ENCODE measurements around the gene STARD13.

STARD13 gene

DNA sequence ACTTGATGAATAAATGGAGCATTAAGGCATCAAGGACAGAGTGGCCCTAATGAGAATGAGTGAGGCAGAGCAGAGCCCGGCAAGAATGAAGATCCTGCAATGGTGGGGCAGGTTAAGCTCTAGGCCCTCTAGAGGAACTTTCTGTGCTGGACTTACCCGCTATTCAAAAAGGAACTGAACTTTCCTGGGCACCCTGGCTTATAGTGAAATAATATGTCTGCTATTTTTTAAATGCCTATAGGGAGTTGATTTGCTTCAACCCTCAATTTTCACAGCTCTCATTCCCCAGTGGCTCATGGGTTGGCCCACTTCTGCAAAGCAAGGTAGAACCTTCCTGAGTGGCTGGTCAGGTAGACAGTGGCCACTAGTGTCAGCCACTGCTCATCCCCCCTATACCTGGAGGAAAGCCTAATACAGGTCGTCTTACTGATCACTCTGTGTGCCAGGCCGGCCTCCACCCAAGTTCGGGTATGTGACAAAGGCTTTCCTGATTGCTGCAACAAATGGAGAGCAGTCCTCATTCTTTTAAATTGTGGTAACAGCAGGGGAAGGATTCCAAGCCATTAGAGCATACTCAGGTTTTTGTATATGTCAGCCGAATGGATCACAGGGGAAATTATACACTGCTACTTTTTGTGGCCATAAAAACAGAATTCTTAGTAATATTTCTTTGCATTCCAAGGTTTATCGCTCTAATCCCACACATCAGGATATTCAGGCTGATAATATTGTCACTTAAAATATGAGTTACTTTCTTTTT is 166.4 kb downstream of the STARD13 start:
- DNase-seq (ENCODE audit: low read depth in 2 of 2) = no peak

GRCh38 chr13:33116321-33117010 is 169.1 kb downstream of the STARD13 start:
- no peak for DNase-seq (ENCODE audit: low read depth in 2 of 2)

DNA sequence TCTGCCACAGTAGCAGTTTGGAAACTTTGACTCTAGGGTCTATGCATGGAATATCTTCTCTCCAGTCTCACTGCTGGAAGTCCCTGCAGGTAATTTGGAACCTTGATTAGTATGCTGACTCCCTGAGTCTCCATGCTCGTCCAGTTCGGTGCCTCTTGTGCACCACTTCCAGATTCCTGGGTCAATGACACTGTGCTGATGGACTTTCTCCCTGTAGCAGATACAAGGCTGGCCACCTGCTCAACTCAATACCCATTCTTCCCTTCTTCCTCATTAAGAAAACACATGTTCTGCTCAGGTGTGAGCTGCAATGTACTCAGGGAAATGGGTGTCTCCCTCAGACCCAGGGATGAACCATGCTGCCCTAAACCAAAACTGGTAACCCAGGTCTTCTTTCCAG is 170.3 kb downstream of the STARD13 start:
- no peak for DNase-seq (ENCODE audit: low read depth in 2 of 2)

DNA sequence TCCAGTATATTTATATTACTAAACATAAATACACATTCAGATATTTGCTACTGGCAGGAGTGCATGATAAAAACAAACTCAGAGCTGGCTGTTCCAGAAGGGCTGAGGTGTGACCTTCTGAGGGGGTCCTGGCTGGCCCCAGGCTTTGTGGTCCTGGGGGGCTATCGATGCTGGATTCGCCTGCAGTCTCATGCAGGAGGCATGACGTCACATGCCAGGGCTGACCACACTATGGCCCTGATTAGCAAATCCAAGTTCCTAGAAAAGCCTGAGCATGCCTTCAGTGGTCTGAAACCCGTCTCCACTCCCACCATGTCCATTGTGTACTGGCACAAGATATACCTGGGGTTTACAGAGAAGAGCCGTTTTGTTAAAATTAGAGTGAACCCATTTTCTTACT is 171.4 kb downstream of the STARD13 start:
- no peak for DNase-seq (ENCODE audit: low read depth in 2 of 2)

DNA sequence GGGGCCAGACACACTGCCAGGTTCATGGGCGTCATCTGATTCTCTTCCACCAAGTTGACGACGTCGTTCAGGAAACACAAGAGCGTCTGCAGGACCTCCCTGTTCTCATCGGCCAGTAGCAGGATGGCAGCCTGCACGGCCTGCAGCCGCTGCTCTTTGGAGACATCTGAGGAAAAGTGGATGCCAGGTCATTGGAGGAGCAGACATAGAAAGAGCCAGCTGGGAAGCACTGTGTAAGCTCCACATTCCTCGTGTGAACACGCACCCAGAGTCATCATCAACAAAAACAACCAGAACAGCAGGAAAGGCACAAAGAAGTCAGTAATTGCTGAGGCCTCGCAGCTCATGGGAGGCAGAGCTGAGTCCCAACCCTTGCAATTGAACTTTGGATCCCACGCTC is 172.8 kb downstream of the STARD13 start:
- no peak for DNase-seq (ENCODE audit: low read depth in 2 of 2)

DNA sequence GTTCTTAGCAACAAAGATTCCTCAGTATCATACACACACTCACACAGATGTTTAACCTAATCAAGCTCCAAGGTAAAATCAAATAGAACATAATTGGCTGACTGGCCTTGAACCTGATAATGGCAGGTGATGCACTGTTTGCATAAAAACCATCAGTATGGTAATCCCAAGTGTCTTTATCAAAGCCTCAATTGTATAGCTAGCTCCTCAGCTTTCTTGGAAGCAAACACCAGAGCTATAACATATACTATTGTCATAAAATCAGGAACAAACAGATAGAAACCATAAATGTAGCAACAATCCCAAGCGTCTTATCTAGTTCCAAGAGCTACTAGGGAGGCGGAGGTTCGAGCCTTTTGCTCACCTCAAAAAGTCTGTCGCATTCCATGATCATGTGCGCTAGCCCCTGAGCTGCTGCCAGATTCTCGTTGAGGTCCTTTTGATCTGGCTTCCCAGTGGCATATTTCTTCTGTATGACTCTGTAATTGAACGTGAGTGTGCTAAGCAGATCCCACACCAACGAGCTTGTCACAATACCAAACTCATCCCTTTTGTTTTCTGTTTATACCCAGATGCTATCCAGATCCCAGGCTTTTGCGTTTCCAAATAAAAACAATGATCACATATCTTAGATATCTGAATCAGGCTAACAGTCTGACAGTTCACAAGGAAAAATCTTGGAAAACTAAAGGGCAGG is 174.0 kb downstream of the STARD13 start:
- no peak for DNase-seq (ENCODE audit: low read depth in 2 of 2)

DNA sequence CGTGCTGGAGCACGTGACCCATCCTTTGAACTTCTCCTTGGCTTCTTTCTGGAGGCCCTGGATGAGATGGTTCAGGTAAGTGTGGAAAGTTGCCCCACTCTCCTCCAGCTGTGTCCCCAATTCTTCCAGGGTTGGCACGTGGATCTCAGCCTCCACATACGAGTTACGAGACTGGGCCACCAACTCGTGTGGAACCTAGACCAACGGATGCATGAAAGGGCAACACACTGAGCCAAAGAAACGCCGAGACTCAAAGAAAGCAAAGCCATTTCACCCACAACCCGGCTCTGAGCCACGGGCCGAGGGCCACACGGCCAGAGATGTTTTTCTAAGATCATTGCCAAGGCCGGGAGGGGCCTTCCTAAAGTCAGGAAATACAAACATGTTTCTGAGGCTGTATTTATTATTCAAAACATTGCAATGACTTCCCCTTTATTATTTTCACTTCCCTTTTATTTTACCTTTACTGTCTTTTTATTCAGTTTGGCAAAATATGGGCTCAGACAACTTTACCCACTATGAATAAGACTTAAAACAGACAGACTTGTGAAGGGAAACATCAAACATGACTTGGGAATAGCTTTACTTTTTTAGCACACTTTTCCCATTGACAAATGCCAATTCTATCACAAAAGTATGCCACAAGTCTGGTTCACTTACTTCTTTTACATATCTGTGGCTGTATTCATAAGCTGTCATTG is 174.7 kb downstream of the STARD13 start:
- DNase-seq (ENCODE audit: low read depth in 2 of 2) = no peak

- no peak for DNase-seq (ENCODE audit: low read depth in 2 of 2)
These were observed 175.2 kb downstream of the STARD13 start for GRCh38 chr13:33110386-33110712.

DNA sequence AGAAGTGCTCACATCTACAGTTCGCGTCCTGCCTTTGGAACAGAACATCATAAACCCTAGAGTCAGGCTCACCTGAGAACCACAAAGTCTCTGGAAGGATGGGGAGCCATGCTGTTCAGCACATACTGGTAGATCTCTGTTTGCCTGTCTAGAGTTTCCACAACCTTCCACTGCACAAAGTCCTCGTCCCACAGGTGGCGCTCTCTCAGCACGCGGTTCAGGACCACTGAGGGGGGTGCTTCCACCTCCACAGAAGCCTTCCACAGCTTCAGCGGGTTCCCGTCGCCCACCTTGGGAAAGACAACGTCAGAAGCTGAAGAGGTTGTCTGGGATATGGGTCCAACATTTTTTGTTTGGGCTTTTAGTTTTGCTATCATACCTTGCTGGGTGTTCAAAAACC is 175.8 kb downstream of the STARD13 start:
- DNase-seq (ENCODE audit: low read depth in 2 of 2) = no peak

GRCh38 chr13:33109271-33109697 is 176.3 kb downstream of the STARD13 start:
- DNase-seq (ENCODE audit: low read depth in 2 of 2) = no peak

DNA sequence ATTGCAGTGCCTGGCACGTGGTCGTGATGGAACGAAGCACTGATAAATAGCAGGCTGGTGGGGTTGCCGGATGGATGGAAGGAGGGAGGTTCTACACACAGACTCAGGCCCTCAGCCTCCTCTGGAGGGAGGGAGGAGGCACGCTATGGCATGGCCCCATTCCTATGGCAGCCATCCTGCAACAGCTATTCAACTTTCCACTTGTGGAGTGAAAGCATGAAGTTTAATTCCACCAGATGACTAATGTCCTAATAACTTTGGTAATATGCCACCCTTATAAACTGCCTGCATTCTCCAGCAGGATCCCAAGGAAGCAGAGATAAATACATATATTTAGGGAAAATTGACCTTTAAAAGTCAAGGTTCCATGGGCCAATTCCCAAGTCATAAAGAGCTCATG is 176.9 kb downstream of the STARD13 start:
- no peak for DNase-seq (ENCODE audit: low read depth in 2 of 2)

DNA sequence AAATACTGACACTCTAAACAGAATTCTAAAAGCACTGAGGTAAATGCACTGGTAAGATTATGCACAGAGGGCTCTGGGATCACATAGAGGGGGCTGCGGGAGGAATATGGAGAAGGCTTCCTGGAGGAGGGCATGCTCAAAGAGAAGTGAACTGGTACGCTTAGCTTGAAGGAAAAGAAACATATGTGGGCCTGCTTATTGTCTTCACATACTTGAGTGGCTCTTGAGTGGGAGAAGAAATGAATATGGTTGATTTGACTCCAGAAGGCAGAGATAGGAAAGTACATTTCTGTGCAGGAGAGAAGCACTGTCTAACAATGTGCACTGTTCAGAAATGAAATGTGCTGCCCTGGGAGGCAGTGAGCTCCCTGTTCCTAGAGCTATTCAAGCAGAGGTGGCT is 178.2 kb downstream of the STARD13 start:
- DNase-seq (ENCODE audit: low read depth in 2 of 2) = no peak

GRCh38 chr13:33106656-33107360 is 178.7 kb downstream of the STARD13 start:
- no peak for DNase-seq (ENCODE audit: low read depth in 2 of 2)

DNA sequence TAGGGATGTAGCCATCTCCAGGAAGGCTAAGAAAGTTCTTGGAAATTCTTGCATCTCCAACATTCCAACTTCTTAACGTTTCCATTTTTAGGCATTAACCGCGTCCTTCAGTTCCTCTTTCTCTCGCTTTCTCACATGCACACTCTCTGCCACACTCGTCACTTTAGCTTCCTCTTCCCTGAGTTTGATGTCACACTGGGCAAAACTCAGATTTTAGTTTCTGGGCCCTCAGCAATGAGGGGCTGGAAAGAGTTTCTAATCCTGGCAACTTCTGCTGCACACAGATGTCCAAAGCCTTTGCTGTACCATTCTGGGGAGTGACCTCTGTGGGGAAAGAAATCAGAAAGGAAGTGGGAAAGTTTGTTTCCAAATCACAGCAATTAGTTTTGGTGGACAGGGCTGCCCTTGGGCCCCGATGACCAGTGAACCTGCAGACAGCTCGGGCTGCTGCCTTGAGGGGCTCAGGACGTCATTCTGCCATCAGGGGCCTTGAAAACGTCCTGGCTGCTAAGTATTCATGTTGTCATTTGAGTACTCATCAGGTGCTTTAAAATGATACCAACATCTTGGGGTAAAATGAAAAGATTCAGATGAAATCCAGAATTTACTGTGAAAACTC is 180.1 kb downstream of the STARD13 start:
- no peak for DNase-seq (ENCODE audit: low read depth in 2 of 2)

- no peak for DNase-seq (ENCODE audit: low read depth in 2 of 2)
These were observed 182.1 kb downstream of the STARD13 start for GRCh38 chr13:33103457-33103856.

DNA sequence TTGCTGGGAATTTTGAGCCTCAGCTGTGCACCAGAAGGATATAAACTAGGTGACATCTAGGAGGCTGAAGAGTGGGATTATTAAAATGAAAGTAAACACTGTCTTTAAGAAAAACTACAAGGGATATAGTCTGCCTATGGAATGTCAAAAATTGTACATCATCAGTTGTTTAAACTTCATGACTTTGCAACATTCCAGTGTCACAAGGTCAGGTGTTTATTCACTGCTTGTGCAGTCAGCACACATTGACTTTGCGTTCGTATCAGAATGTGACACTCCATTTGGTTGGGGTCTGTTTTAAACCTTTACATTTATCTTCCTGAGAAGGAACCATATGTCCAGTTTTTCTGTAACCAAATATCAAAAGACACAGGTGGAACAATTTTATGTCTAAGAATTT is 183.7 kb downstream of the STARD13 start:
- DNase-seq (ENCODE audit: low read depth in 2 of 2) = no peak

- DNase-seq (ENCODE audit: low read depth in 2 of 2) = no peak
These were observed 184.7 kb downstream of the STARD13 start for GRCh38 chr13:33100886-33101285.

DNA sequence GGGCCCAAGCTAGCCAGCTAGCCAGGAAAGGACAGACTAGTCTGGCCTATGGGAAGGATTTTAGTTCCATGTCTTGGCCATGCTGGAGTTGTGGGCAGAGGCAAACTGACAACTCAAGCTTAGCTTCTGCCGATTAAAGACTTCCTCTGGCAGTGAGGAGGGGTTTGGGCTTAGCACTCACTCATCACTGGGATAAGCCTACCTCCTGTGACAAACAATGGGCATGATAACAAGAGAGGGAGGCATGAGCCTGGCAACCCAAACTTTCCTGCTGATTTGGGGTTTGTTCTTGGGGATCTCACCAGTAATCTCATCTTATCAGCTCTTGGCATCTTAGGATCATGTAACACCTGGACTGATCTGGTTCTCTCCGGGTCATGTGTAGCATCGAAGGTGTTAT is 185.7 kb downstream of the STARD13 start:
- DNase-seq (ENCODE audit: low read depth in 2 of 2) = no peak

- no peak for DNase-seq (ENCODE audit: low read depth in 2 of 2)
These were observed 188.5 kb downstream of the STARD13 start for GRCh38 chr13:33096886-33097605.
